PC-3 (cell line): ENCODE measurements around the gene MS4A18.

Source experiments
- CTCF ChIP-seq: fragments of 300-600 bp; sonication (generic); conservative IDR thresholded peaks from 2 replicates; pipeline ENCODE4 v1.5.1; 2017; ENCODE audit warnings: antibody characterized with exemption, low read depth, mild to moderate bottlenecking, low read length
- EZH2 ChIP-seq: fragments of 300-600 bp; sonication (generic); IDR thresholded peaks from one replicate; pipeline ENCODE4 v1.6.1; 2017; ENCODE audit warnings: antibody characterized with exemption, mild to moderate bottlenecking, low read length; ENCODE audit not compliant: unreplicated experiment
- EZH2phosphoT487 ChIP-seq: fragments of 300-600 bp; sonication (generic); IDR thresholded peaks from 2 replicates; pipeline ENCODE4 v1.6.1; 2018; ENCODE audit warnings: mild to moderate bottlenecking, antibody characterized with exemption, low read length, borderline replicate concordance

- no peak for TF ChIP-seq CTCF
- no peak for TF ChIP-seq EZH2phosphoT487
- TF ChIP-seq EZH2: no peak
Measured at GRCh38 chr11:60744114-60744513, 19.6 kb downstream of the MS4A18 start.
